SK-N-SH treated with all-trans-retinoic acid at 6 μM for 48 hours (cell line): ENCODE data around the gene PCTP.
A peak's percentile ranks its signal among the peaks of the same experiment; 100 is the strongest.

Source experiments
- ATAC-seq: fragments of 200-7000 bp; cut with Tn5 transposase; 3 replicates; pipeline ENCODE4 v1.9.1; 2020; ENCODE audit warnings: mild to moderate bottlenecking, moderate library complexity
- ARNTL ChIP-seq: fragments of 450-650 bp; formaldehyde crosslinking; IDR thresholded peaks from 2 replicates; pipeline ENCODE4 v1.5.0; 2020; ENCODE audit warnings: low read depth, mild to moderate bottlenecking, moderate library complexity, borderline replicate concordance
- BACH2 ChIP-seq: fragments of 250-450 bp; sonication (Bioruptor Pico); IDR thresholded peaks from 2 replicates; pipeline ENCODE4 v1.9.0; 2021; ENCODE audit warnings: mild to moderate bottlenecking, borderline replicate concordance
- CSDC2 ChIP-seq: fragments of 250-450 bp; sonication (Bioruptor Pico); IDR thresholded peaks from 2 replicates; pipeline ENCODE4 v1.5.0; 2020; ENCODE audit warnings: mild to moderate bottlenecking, moderate library complexity
- ESRRG ChIP-seq: fragments of 250-450 bp; sonication (Bioruptor Pico); IDR thresholded peaks from 2 replicates; pipeline ENCODE4 v1.6.1; 2021; ENCODE audit warnings: mild to moderate bottlenecking
- GLIS3 ChIP-seq: fragments of 250-450 bp; sonication (Bioruptor Pico); IDR thresholded peaks from 2 replicates; pipeline ENCODE4 v1.5.0; 2020; ENCODE audit warnings: mild to moderate bottlenecking, moderate library complexity
- ISL1 ChIP-seq: fragments of 250-450 bp; sonication (Bioruptor Pico); IDR thresholded peaks from 2 replicates; pipeline ENCODE4 v2.1.2; 2022; ENCODE audit warnings: mild to moderate bottlenecking, moderate library complexity
- OSR1 ChIP-seq: fragments of 250-450 bp; sonication (Bioruptor Pico); IDR thresholded peaks from 2 replicates; pipeline ENCODE4 v1.8.0; 2022; ENCODE audit warnings: moderate library complexity, mild to moderate bottlenecking, inconsistent platforms
- PATZ1 ChIP-seq: fragments of 250-450 bp; sonication (Bioruptor Pico); IDR thresholded peaks from 2 replicates; pipeline ENCODE4 v1.8.0; 2020; ENCODE audit warnings: mild to moderate bottlenecking, moderate library complexity, borderline replicate concordance
- PPARA ChIP-seq: fragments of 250-450 bp; sonication (Bioruptor Pico); IDR thresholded peaks from 2 replicates; pipeline ENCODE4 v1.5.0; 2020; ENCODE audit warnings: mild to moderate bottlenecking, borderline replicate concordance
- RARB ChIP-seq: fragments of 250-450 bp; sonication (Bioruptor Pico); IDR thresholded peaks from 2 replicates; pipeline ENCODE4 v1.8.0; 2021; ENCODE audit warnings: mild to moderate bottlenecking, moderate library complexity
- SNAI2 ChIP-seq: fragments of 250-450 bp; sonication (Bioruptor Pico); IDR thresholded peaks from 2 replicates; pipeline ENCODE4 v1.5.0; 2020; ENCODE audit warnings: mild to moderate bottlenecking, moderate library complexity
- TCF4 ChIP-seq: fragments of 250-450 bp; sonication (Bioruptor Pico); IDR thresholded peaks from 2 replicates; pipeline ENCODE4 v1.8.0; 2021; ENCODE audit warnings: mild to moderate bottlenecking, moderate library complexity, borderline replicate concordance
- TOX ChIP-seq: fragments of 250-450 bp; sonication (Bioruptor Pico); IDR thresholded peaks from 2 replicates; pipeline ENCODE4 v1.8.0; 2021; ENCODE audit warnings: mild to moderate bottlenecking, moderate library complexity, borderline replicate concordance
- ZC3H10 ChIP-seq: fragments of 250-450 bp; sonication (Bioruptor Pico); IDR thresholded peaks from 2 replicates; pipeline ENCODE4 v1.5.1; 2021; ENCODE audit warnings: mild to moderate bottlenecking, moderate library complexity
- ZFP3 ChIP-seq: fragments of 250-450 bp; sonication (Bioruptor Pico); IDR thresholded peaks from 2 replicates; pipeline ENCODE4 v1.5.0; 2020; ENCODE audit warnings: mild to moderate bottlenecking, moderate library complexity
- ZFP30 ChIP-seq: fragments of 450-650 bp; formaldehyde crosslinking; IDR thresholded peaks from 2 replicates; pipeline ENCODE4 v1.5.0; 2022; ENCODE audit warnings: mild to moderate bottlenecking, moderate library complexity
- ZNF565 ChIP-seq: fragments of 450-650 bp; formaldehyde crosslinking; conservative IDR thresholded peaks from 2 replicates; pipeline ENCODE4 v1.5.0; 2020; ENCODE audit warnings: low read depth, mild to moderate bottlenecking, moderate library complexity
- ZNF70 ChIP-seq: fragments of 450-650 bp; formaldehyde crosslinking; IDR thresholded peaks from 2 replicates; pipeline ENCODE4 v1.5.0; 2020; ENCODE audit warnings: mild to moderate bottlenecking, moderate library complexity
- ZNF8 ChIP-seq: fragments of 450-650 bp; formaldehyde crosslinking; IDR thresholded peaks from 2 replicates; pipeline ENCODE4 v1.5.0; 2020; ENCODE audit warnings: mild to moderate bottlenecking, moderate library complexity
- TF ChIP-seq, protein P1 (sequence below): fragments of 250-450 bp; sonication (Bioruptor Pico); IDR thresholded peaks from 2 replicates; pipeline ENCODE4 v1.5.1; 2020; ENCODE audit warnings: low read depth, mild to moderate bottlenecking, moderate library complexity
- TF ChIP-seq, protein P2 (sequence below): fragments of 250-450 bp; sonication (Bioruptor Pico); IDR thresholded peaks from 2 replicates; pipeline ENCODE4 v1.5.1; 2021; ENCODE audit warnings: mild to moderate bottlenecking, moderate library complexity

PCTP gene

DNA sequence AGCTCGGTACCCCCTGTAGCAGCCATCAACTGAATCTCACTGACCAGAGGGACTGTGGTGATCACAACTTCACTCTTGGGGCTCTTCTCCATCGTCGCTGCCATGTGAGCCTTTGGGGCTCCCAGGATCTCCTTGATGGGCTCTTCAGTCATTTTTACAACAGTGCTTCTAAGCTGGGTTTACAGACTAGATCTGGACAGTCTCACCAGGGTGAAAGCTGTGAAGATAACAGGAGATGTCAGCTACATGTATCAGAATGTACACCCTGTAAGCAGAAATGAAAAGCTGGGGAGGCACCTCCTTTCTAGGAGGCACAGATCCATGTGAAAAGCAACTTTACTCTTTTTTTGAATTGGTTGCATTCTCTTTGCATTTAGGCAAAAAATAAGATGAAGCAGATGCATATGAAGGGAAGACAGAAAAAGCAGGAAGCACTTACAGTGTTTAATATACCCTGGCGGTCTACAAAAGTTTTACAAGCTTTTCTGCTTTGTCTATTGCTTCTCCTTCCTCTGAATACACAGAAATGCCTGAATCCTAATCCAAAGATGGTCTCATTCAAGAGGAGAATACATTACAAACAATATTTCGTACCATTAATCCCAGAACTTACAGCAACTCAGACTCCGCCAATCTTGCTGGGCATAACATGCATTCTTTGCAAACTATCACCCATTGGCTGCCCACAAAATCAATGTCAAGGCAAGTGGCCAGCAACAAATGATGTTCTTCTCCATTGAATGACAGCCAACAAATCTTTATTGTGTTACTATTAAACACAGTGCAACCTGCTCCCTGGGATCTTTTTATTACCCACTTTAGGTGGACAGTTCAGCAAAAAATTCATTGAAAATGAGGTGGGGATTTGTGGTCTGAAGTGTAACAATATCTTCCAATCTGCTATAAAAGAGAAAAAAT, 29.7 kb upstream of the PCTP start:
- no peak for TF ChIP-seq CSDC2 (CRISPR knock-in tag)
- no peak for TF ChIP-seq TOX
- no peak for ATAC-seq

- ATAC-seq, result peak; percentile 33
These were observed 28.7 kb upstream of the PCTP start for GRCh38 chr17:55722016-55722736.

GRCh38 chr17:55722742-55723487, 27.9 kb upstream of the PCTP start, which contains the start of gene TMEM100:
Gene TMEM100 (minus strand): TSS chr17:55722864. CDS start chr17:55721070, 1,794 bp downstream.
- ATAC-seq, result peak; percentile 45
- TF ChIP-seq ZFP3 (CRISPR knock-in tag) (no peak), ZNF565 (CRISPR knock-in tag) (no peak), BACH2 (CRISPR knock-in tag) (no peak), ESRRG (CRISPR knock-in tag) (no peak), SNAI2 (CRISPR knock-in tag) (no peak), TCF4 (CRISPR knock-in tag) (no peak), OSR1 (no peak), ZFP30 (no peak), ZNF70 (CRISPR knock-in tag) (no peak), PPARA (CRISPR knock-in tag) (no peak), ZNF8 (CRISPR knock-in tag) (no peak), CSDC2 (CRISPR knock-in tag) (no peak), ZC3H10 (CRISPR knock-in tag) (no peak), RARB (CRISPR knock-in tag) (no peak)
- TF ChIP-seq, protein P1, sequence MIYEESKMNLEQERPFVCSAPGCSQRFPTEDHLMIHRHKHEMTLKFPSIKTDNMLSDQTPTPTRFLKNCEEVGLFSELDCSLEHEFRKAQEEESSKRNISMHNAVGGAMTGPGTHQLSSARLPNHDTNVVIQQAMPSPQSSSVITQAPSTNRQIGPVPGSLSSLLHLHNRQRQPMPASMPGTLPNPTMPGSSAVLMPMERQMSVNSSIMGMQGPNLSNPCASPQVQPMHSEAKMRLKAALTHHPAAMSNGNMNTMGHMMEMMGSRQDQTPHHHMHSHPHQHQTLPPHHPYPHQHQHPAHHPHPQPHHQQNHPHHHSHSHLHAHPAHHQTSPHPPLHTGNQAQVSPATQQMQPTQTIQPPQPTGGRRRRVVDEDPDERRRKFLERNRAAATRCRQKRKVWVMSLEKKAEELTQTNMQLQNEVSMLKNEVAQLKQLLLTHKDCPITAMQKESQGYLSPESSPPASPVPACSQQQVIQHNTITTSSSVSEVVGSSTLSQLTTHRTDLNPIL (CRISPR knock-in tag), result no peak
- TF ChIP-seq, protein P2, sequence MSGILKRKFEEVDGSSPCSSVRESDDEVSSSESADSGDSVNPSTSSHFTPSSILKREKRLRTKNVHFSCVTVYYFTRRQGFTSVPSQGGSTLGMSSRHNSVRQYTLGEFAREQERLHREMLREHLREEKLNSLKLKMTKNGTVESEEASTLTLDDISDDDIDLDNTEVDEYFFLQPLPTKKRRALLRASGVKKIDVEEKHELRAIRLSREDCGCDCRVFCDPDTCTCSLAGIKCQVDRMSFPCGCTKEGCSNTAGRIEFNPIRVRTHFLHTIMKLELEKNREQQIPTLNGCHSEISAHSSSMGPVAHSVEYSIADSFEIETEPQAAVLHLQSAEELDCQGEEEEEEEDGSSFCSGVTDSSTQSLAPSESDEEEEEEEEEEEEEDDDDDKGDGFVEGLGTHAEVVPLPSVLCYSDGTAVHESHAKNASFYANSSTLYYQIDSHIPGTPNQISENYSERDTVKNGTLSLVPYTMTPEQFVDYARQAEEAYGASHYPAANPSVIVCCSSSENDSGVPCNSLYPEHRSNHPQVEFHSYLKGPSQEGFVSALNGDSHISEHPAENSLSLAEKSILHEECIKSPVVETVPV (CRISPR knock-in tag), result no peak

More at GRCh38 chr17:55722016-55722736, 28.7 kb upstream of the PCTP start:
- no peak for TF ChIP-seq SNAI2 (CRISPR knock-in tag)
- TF ChIP-seq OSR1, result no peak

DNA sequence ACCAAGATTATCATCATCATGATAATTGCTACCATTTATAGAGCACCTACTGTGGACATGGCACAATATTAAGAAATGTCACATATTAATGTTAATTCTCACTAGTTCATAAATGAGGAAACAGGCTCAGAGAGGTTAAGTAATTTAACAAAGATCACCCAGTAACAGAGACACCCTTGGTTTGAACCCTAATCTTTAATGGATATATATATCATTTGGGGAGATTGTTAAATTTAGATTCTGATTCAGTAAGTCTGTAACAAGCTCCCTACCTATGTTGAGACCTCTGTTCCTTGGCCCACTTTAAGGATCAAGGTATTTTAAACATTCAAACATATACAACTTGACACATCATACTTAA, 27.4 kb upstream of the PCTP start:
- ATAC-seq, result no peak

More for the DNA sequence above, 27.4 kb upstream of the PCTP start:
- TF ChIP-seq ZNF8 (CRISPR knock-in tag), result no peak
- TF ChIP-seq ZC3H10 (CRISPR knock-in tag), result no peak
- no peak for TF ChIP-seq RARB (CRISPR knock-in tag)
- no peak for TF ChIP-seq ISL1 (CRISPR knock-in tag)
- TF ChIP-seq, protein P2 (CRISPR knock-in tag), result no peak
- no peak for TF ChIP-seq ARNTL (CRISPR knock-in tag)
- TF ChIP-seq TOX, result no peak
- no peak for TF ChIP-seq BACH2 (CRISPR knock-in tag)
- no peak for TF ChIP-seq ZFP3 (CRISPR knock-in tag)
- no peak for TF ChIP-seq PPARA (CRISPR knock-in tag)
- no peak for TF ChIP-seq CSDC2 (CRISPR knock-in tag)
- TF ChIP-seq, protein P1 (CRISPR knock-in tag), result no peak
- no peak for TF ChIP-seq GLIS3 (CRISPR knock-in tag)
- TF ChIP-seq ZNF70 (CRISPR knock-in tag), result no peak
- no peak for TF ChIP-seq TCF4 (CRISPR knock-in tag)
- TF ChIP-seq ESRRG (CRISPR knock-in tag), result no peak
- TF ChIP-seq PATZ1 (CRISPR knock-in tag), result no peak
- TF ChIP-seq OSR1, result no peak
